Stimulated activated memory B cell treated with anti-CD40 and anti-IgM and Interleukin-4, amounts not matched to agents 10 μg/mL and 1 μg/mL and 100 μg/mL, for 72 hours (primary cell): ENCODE results near the gene KRTAP10-12.

Experiments
- ATAC-seq: fragments of 150-1000 bp; cut with Tn5 transposase; 2 replicates; pipeline ENCODE4 v1.10.0; 2021
- H3K27ac Mint-ChIP-seq: one replicate; pipeline ENCODE4 v1.8.0; 2022; ENCODE audit warnings: mild to moderate bottlenecking, mixed read lengths
- H3K27me3 Mint-ChIP-seq: one replicate; pipeline ENCODE4 v1.8.0; 2022; ENCODE audit warnings: mixed read lengths
- H3K36me3 Mint-ChIP-seq: one replicate; pipeline ENCODE4 v1.8.0; 2022; ENCODE audit warnings: mixed read lengths
- H3K4me1 Mint-ChIP-seq: one replicate; pipeline ENCODE4 v1.8.0; 2022; ENCODE audit warnings: mixed read lengths
- H3K4me3 Mint-ChIP-seq: one replicate; pipeline ENCODE4 v1.8.0; 2022; ENCODE audit warnings: mild to moderate bottlenecking, moderate library complexity, mixed read lengths
- H3K9me3 Mint-ChIP-seq: one replicate; pipeline ENCODE4 v1.8.0; 2022; ENCODE audit warnings: mixed read lengths

KRTAP10-12 gene

DNA sequence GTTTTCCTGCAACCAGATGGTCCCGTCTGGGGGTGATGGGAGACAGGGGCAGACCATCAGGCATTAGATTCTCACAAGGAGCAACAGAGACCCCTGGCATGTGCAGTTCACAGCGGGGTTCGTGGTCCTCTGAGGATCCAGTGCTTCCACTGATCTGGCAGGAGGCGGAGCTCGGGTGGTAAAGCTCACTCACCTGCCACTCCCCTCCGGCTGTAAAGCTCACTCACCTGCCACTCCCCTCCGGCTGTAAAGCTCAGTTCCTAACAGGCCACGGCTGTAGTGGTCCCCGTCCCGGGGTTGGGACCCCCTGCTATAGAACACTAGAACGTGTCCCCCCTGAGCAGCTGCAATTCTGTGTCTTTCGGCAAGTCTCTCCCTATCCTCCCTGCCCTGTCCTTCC is 4.6 kb downstream of the KRTAP10-12 start:
- Mint-ChIP-seq H3K4me3 (no peak overlapping the region), H3K27ac (no peak overlapping the region), H3K27me3 (peaks cover 97% of the 10 kb centered on the region), H3K36me3 (no peaks in the 10 kb centered on the region), H3K9me3 (no peaks in the 10 kb centered on the region), H3K4me1 (no peaks in the 10 kb centered on the region)
- ATAC-seq, result no peak

DNA sequence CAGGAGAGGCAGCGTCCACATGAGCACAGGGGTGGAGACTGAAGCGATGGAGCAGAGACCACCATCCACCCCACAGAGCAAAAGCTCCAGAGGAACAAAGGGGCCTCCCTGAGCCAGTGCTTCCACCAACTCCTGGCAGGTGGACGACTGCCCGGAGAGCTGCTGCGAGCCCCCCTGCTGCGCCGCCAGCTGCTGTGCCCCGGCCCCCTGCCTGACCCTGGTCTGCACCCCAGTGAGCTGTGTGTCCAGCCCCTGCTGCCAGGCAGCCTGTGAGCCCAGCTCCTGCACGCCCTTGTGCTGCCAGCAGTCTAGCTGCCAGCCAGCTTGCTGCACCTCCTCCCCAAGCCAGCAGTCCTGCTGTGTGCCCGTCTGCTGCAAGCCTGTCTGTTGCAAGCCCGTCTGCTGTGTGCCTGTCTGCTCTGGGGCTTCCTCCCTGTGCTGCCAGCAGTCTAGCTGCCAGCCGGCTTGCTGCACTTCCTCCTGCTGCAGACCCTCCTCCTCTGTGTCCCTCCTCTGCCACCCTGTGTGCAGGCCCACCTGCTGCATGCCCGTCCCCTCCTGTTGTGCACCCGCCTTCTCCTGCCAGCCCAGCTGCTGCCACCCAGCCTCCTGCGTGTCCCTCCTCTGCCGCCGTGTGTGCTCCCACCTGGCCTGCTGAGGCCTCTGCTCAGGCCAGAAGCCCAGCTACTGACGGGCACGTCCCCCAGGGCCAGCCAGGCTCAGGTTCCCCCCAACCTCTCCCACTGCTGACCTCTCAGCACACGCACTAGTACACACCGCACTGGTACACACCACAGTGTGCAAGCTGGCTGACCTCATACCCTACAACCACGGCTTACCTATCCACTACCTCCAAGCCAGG is 5.4 kb downstream of the KRTAP10-12 start:
- peak; percentile 53 for ATAC-seq
- no peaks in the 10 kb centered on the region for H3K4me1 Mint-ChIP-seq
- no peak overlapping the region for H3K4me3 Mint-ChIP-seq
- H3K27ac Mint-ChIP-seq, result no peak overlapping the region
- H3K36me3 Mint-ChIP-seq, result no peaks in the 10 kb centered on the region
- H3K9me3 Mint-ChIP-seq, result no peaks in the 10 kb centered on the region
- peaks cover 97% of the 10 kb centered on the region for H3K27me3 Mint-ChIP-seq

DNA sequence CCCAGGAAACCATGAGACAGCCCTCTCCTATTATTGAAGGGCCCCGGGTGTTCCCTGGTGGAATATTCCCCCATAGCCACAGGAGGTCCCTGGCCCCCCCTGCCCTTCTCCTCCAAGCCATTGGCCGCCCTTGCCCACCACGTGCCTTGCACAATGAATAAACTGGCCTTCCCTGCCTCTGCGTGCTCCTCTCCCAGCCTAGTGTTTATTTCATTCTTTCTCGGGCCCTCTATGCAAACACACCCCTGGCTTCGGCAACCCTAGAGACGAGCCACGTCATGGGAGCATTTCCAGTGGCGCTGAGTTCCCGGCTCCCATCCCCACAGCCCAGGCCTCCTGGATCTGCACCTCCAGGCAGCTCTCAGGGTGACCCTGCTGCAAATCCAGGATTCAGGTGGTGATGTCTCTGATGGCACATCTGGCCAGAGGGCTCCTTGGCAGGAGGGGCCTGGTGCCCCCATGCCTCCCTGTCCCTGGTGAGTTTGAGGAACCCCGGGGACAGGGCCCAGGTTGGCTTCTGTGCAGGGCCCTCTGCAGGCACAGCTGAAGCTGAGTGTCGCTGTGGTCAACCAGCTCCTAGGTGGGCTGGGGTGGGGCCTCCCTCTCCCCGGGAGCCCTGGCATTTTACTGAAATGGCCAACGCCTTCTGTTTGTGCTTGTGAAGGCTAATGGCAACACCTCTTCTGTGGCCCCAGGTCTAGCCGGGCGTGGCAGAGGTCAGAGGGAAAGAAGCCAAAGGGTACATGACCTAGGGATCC is 6.2 kb downstream of the KRTAP10-12 start:
- Mint-ChIP-seq H3K4me3 (no peak overlapping the region), H3K36me3 (no peaks in the 10 kb centered on the region), H3K4me1 (no peaks in the 10 kb centered on the region), H3K27me3 (peaks cover 97% of the 10 kb centered on the region), H3K27ac (no peak overlapping the region), H3K9me3 (no peaks in the 10 kb centered on the region)
- ATAC-seq, result peak; percentile 6

DNA sequence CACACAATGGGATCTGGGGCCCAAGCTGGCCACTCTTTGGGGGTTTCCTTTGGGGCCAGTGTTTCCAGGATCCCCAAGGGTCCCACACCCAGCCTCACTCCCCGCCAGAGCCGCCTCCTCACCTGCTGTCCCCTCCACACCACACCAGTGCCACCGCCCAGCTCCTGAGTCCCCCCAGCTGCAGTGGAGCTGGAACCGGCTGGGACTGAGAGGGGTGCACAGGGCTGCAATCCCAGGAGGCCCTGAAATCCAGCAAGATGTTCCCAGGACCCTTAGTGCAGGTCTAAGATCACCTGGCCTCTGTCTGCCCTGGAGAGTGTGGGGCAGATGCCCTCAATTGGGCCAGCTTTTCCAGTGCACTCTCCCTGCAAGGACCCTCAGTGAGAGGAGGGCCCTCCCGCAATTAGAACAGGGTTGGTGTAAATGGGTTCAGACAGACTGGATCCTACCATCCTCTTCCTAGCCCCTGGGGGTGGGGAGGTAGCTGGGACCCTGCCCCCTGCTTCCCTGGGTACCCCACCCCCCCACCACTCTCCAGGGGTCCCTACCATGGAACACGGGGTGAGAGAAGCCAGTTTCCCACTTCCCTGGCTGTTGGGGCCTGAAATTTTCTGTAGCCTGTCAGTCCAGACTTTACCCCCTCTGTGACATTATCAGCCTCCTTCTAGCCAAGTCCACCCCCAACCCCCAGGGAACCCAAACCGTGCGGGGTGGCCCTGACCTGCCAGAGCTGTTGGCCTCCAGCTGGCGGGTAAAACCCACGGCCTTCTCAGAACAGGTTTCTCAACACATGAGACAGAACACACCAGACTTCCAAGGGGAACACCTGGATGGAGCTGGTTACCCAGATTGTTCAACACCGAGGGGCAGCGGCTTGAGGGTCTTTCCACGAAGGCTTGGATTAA is 7.0 kb downstream of the KRTAP10-12 start:
- no peaks in the 10 kb centered on the region for H3K36me3 Mint-ChIP-seq
- H3K4me3 Mint-ChIP-seq, result no peak overlapping the region
- H3K9me3 Mint-ChIP-seq, result no peaks in the 10 kb centered on the region
- H3K27ac Mint-ChIP-seq, result no peak overlapping the region
- H3K4me1 Mint-ChIP-seq, result no peaks in the 10 kb centered on the region
- ATAC-seq, result no peak
- H3K27me3 Mint-ChIP-seq, result peaks cover 100% of the 10 kb centered on the region

DNA sequence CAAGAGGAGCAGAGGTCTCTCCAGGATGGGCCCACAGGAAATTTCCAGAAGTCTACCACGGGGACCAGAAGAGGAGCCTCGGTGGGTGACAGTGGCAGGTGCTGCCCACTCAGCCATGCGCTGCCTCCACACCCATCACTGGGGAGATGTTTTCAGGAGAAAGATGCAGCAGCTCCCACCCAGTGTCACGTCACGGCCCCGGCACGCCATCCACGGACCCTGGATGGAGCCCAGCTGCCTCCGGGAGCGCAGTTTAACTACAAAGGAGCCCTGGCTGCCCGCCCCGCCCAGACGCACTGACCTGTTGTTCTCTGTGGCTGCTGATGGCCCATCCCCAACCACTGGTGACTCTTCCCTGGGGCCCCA is 7.6 kb downstream of the KRTAP10-12 start:
- no peaks in the 10 kb centered on the region for H3K4me1 Mint-ChIP-seq
- no peak overlapping the region for H3K4me3 Mint-ChIP-seq
- no peak for ATAC-seq
- no peak overlapping the region for H3K27ac Mint-ChIP-seq
- no peaks in the 10 kb centered on the region for H3K36me3 Mint-ChIP-seq
- H3K9me3 Mint-ChIP-seq, result no peaks in the 10 kb centered on the region
- peaks cover 100% of the 10 kb centered on the region for H3K27me3 Mint-ChIP-seq

DNA sequence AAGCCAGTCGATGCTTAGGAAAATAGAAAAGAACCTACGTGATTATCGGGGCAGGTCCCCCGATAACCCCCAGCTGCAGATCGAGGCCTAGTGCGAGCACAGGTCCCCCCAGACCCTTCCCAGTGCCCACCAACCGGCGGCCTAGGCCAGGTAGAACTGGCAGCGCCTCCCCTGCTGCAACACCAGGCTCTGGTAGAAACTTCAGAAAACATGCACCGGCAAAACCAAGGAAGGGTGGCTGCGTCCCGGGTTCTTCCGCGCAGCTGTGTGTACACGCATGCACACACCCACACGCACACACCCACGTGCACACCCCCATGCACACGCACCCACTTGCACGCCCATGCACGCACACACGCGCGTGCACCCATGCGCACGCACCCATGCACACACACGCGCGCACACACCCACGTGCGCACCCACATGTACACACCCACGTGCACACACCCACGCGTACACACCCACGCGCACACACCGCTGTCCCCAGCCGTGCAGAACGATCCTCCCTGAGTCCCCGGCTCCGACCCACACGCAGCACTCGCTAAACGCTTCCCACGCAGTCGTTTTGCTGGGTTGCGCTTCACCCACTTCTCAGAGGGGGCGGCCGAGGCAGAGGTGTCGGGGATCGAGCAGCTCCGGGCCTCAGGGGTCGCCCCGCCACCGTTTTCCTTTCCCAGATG is 9.2 kb downstream of the KRTAP10-12 start:
- H3K27ac Mint-ChIP-seq, result no peak overlapping the region
- no peak for ATAC-seq
- no peaks in the 10 kb centered on the region for H3K9me3 Mint-ChIP-seq
- peaks cover 100% of the 10 kb centered on the region for H3K27me3 Mint-ChIP-seq
- no peak overlapping the region for H3K4me3 Mint-ChIP-seq
- H3K36me3 Mint-ChIP-seq, result no peaks in the 10 kb centered on the region
- no peaks in the 10 kb centered on the region for H3K4me1 Mint-ChIP-seq

DNA sequence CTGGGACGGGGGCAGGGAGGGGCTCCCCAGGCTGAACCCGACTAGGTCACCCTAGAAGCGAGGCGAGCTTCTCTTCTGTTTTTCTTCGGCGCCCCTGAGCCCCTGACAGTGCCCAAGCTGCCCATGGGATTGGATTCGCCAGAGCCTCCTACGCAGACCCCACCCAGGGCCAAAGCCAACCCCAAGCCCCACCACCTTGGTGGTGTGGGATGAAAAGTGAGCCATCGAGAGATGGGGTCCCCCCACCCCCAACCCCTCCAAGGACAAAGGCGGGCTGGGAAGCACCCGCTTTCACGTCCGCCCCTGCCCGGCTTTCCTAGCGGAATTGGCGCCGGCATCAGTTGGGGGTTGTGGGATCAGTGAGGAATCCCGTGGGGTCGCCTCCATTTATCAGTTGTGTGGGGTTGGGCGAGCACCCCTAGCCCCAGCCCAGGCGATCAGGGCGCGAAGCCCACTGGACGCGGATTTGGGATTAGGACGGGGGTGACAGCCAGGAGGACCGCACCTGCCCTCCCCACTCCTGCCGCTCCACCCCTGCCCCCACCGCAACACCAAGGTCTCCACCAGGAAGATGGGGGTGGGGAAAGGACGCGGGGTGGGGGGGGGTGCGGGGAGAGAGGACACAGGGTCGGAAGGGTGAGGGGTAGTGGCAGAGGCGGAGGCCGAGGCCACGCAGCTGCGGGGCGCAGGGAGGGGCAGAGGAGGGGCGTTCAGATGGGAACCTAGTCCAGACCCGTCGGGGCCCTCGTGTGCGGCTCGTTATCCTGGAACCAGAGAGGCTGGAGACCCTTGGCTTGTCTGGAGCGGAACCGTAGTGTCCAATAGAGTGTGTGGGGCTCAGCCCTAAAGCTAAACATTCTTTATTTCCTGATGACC is 10.0 kb downstream of the KRTAP10-12 start:
- no peak for ATAC-seq
- Mint-ChIP-seq H3K27ac (no peak overlapping the region), H3K27me3 (peaks cover 100% of the 10 kb centered on the region), H3K9me3 (no peaks in the 10 kb centered on the region), H3K36me3 (no peaks in the 10 kb centered on the region), H3K4me3 (no peak overlapping the region), H3K4me1 (no peaks in the 10 kb centered on the region)

DNA sequence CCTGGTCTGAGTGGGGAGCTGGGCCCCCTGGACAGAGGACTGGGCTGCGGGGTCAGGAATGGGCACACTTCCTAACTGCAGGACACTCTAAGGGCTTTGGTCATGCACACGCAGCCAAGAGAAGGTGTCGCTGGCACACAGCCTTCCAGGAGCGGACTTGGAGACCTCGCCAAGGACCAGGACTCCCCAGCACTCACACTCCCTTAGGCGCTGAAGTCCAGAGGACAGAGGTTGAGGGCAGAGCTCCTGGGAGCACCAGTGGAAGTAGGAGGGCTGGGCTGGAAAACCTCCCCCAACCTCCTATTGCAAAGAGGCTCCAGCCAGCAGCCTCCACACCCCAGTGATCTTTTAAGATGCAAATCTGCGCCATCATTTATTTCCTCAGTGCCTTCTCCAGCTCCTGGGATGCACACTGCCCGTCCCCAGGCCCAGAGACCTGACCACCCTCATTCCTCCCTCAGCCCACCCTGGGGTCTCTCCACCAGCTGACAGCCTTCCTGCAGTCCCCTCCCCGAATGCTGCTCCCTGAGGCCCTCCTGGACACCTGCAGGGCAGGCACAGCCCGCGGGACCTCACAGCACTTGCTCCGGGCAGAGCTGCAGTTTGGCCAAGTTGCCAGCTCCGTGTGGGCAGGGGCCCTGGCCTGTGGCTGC is 11.4 kb downstream of the KRTAP10-12 start:
- Mint-ChIP-seq H3K4me3 (no peak overlapping the region), H3K4me1 (no peaks in the 10 kb centered on the region), H3K36me3 (no peaks in the 10 kb centered on the region), H3K27ac (no peak overlapping the region), H3K9me3 (no peaks in the 10 kb centered on the region), H3K27me3 (peaks cover 100% of the 10 kb centered on the region)
- no peak for ATAC-seq

DNA sequence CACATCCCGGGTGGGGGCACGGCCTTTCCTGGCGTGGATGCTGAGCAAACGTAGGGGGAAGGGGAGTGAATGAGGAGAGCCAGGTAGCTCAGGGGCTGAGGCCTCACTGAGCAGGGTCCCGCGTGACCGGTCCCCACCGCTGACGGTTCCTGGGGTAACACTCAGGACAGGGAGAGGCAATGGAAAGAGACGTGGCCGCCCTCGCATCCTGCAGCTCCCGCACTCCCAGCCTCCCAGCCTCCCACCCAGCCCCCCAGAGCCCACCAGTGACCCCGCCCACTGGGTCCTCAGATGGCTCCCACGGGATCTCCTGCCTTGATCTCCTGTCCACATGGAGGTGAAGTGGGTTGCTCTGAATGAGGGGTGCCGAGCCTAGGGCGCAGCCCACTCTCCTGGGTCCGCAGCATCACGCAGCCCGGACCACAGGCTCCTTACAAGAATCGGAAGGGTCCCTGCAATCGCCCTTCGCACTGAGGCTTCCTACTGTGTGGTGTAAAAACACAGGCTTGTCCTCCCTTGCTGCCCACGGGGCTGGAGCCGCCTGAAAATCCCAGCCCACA is 12.0 kb downstream of the KRTAP10-12 start:
- Mint-ChIP-seq H3K36me3 (no peaks in the 10 kb centered on the region), H3K27ac (no peak overlapping the region)

DNA sequence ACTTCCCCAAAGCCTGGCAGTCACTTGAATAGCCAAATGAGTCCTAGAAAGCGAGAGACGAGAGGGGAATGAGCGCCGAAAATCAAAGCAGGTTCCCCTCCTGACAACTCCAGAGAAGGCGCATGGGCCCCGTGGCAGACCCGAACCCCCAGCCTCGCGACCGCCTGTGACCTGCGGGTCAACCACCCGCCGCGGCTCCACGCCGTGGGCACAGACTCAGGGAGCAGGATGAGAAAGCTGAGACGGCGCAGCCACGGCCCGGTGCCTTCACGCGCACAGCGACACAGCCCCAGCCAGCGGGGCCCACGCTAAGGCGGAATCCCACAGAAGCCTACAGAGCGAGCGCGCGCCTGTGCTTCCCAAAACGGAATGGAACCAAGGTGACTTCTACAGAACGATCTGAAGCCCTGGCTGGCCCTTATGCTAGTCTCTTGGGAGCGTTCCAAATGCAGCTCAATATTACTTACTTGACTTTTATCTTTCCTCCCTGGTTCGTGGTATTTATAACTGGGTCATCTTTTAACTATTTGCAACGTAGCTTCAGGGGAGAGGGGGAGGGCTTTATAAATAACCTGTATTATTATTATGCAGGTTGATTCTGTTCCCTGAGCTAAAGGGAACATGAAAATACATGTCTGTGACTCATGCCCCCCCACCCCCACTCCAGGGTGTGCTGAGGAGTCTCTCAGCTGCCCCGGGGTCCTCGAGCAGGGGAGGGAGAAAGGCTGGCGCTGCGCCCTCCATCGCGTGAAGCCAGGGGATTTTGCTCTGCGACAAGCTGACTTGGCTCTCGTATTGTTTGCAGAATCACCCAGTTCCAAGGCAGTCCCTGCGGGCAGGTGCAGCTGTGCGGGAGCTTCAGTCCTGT is 12.7 kb downstream of the KRTAP10-12 start:
- no peak overlapping the region for H3K27ac Mint-ChIP-seq
- H3K4me1 Mint-ChIP-seq, result no peaks in the 10 kb centered on the region
- H3K27me3 Mint-ChIP-seq, result peaks cover 100% of the 10 kb centered on the region
- no peaks in the 10 kb centered on the region for H3K36me3 Mint-ChIP-seq
- no peak for ATAC-seq
- no peaks in the 10 kb centered on the region for H3K9me3 Mint-ChIP-seq
- no peak overlapping the region for H3K4me3 Mint-ChIP-seq

More for the DNA sequence above, 12.0 kb downstream of the KRTAP10-12 start:
- no peak for ATAC-seq
- no peaks in the 10 kb centered on the region for H3K4me1 Mint-ChIP-seq
- no peaks in the 10 kb centered on the region for H3K9me3 Mint-ChIP-seq
- H3K27me3 Mint-ChIP-seq, result peaks cover 100% of the 10 kb centered on the region
- no peak overlapping the region for H3K4me3 Mint-ChIP-seq

DNA sequence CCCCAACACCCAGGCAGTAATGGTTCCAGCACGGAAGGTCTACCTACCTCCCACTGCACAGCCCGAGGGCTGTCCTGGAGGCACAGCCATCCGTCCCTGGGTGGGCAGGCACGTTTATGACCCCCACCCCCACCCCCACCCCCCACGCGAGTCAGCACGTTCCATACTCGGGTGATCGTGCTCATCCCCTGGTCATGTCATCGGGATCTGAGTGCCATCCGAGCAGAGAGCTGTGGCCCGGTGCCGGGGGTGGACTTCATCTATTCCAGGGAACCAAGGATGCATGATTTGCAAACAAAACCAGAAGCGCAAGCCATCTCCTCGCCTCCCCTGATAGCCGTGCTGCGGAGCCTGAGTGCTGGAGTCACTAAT is 13.3 kb downstream of the KRTAP10-12 start:
- Mint-ChIP-seq H3K27ac (no peak overlapping the region), H3K27me3 (peaks cover 99% of the 10 kb centered on the region), H3K4me3 (no peak overlapping the region), H3K36me3 (no peaks in the 10 kb centered on the region), H3K9me3 (no peaks in the 10 kb centered on the region), H3K4me1 (no peaks in the 10 kb centered on the region)
- ATAC-seq, result no peak

DNA sequence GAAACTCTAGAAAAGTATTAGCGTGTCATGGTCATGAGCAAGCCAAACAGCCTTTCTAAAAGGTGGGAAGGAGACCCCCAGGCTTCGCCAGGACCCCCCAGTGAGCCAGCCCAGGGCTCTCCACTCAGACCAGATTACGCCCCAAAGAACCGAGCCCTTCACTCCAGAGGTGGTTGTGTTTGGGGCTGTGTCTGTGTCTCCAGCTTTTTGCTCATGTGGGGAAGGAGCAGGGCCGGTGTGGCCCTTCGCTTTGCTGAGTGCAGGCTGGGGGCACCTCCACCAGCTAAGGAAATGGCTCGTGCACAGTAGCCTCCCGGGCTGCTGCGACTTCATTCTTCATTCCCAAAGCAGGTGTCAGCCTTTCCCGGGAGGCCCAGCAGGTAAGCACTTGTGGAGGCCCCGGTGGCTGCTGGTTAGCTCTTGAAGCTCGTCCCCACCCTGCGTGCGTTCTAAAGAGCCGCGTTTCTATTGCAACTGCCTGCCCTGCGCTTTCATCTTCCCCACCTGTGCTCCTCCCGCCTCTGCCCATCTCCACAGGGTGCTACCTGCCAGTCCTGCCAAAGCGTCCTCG is 13.9 kb downstream of the KRTAP10-12 start:
- H3K36me3 Mint-ChIP-seq, result no peaks in the 10 kb centered on the region
- H3K27me3 Mint-ChIP-seq, result peaks cover 93% of the 10 kb centered on the region
- no peaks in the 10 kb centered on the region for H3K9me3 Mint-ChIP-seq
- H3K27ac Mint-ChIP-seq, result no peak overlapping the region
- H3K4me1 Mint-ChIP-seq, result no peaks in the 10 kb centered on the region
- ATAC-seq, result no peak
- no peak overlapping the region for H3K4me3 Mint-ChIP-seq
